Gastroesophageal sphincter (tissue), 3 donors: ENCODE results near the gene PBX1.

Source experiments
- CTCF ChIP-seq, 4 experiments: fragments of 200-600 bp in 2 of 4; fragments of 450-650 bp in 2 of 4; sonication (generic) in 1 of 4; IDR thresholded peaks; one replicate each; pipeline ENCODE4 v1.5.1; 2017 to 2019; ENCODE audit warnings: antibody characterized with exemption in 4 of 4, mild to moderate bottlenecking in 2 of 4, moderate library complexity in 2 of 4
- POLR2A ChIP-seq, 2 donors: fragments of 450-650 bp; IDR thresholded peaks; one replicate each; pipeline ENCODE4 v1.6.1; 2017; ENCODE audit warnings: antibody characterized with exemption in 2 of 2, mild to moderate bottlenecking in 2 of 2, moderate library complexity in 1 of 2

GRCh38 chr1:164861632-164862031 lies 302.6 kb downstream of the PBX1 start:
- no peak for TF ChIP-seq CTCF (IDR thresholded peaks at IDR 0.05)
- TF ChIP-seq POLR2A (IDR thresholded peaks at IDR 0.05) = no peak
